Inflammatory macrophage treated with lipopolysaccharide for 1 hour (primary cell): ENCODE measurements around the gene MXD3.

ENCODE experiments used
- DNase-seq, 2 donors: peaks; one replicate each; pipeline ENCODE4 v3.0.0-alpha.2; 2020 to 2022

Gene MXD3

DNA sequence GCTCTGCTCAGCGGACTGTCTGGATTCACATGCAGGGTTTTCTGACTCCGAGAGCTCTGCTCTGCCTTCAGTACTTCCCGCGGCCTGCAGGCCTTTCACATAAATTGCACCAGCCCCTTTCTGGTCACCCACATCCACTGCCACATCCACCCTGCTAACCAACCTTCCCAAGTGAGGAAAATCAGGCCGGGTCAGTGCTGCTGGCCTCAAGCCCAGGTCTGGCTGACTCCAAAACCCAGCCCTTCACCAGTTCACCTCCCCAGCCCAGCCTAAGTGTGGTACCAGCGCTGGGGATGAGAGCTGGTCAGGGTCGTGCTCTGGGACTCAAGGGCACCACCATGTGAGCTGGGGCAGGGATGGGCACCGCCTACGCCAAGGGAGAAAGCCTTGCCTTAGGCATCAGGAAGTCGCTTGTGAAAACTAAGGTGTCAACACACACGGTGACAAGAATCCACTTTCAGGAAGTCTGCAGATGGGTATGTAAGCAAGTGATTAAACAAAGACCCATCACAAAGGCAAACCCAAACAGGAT lies 27.5 kb upstream of the MXD3 start:
- peak in 1 of 2 donors; percentile 47 for DNase-seq

DNA sequence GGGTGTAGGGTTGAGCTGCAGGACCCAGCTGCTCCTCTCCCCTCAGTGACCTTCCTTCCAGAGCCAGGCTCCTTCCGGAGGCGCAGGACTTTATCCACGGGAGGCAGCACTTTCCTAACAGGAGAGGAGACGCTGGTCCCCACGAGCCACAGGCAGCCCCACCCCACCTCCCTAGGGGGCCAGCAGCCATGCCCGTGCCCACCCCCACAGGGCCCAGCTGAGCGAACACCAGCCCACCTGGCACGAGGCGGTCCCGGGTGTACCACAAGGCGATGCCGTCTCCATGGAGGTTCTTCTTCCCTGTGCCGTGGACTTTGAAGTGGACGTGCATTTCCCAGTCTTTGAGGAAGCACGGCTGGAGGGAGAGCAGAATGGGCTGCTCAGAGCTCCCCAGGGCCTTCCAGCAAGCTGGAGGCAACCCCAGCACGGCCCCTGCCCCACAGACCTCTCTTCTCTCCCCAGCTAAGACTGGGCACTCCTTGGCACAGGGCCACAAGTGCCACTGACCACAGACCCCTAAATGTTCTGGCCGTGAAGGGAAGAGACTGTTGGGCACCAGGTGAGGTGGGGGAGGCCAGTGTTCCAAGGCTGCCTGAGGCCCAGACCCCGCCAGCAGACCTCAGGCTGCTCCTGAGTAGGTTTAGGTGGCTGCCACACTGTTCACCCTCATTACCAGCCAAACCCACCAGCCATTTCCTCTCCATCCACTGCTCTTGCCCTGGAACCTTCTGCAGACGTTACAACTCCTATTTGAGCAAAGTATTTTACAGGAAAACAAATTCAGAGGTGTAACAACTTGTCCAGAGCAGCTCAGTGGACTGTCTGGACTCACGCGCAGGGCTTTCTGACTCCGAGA lies 26.8 kb upstream of the MXD3 start:
- DNase-seq = no peak

DNA sequence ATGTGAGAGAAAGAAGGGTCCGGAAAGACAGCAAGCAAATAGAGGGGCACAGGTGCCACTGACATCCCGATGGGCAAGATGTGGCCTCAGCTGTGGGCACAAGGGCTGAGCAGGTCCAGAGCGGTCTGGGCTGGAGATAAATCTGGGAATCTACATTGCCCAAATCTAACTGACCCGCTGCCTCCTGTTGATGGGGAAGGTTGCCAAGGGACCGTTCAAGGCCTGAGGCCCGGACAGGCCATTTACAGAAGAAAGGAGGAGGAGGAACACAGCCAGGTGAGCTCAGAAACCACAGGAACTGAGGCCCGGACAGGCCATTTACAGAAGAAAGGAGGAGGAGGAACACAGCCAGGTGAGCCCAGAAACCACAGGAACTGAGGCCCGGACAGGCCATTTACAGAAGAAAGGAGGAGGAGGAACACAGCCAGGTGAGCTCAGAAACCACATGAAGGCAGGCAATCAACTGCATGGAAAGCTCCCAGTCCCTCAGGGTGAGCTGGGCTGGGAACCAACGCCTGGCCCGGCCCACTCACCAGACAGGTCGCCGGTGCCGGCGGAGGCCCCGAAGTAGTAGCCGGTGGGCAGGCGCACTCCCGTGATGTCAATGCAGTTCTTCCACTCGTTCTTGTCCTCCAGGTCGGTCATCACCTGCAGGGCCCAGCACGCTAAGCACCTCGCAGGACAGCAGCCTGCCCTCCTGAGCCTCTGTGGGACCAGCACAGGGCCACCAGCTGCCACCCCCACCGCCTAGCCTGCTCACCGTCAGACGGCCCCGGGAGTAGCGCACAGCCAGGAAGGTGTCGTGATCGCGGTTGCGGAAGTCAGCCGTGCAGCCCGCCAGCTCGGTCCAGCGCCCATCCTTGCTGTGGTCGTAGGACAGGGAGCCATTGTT lies 25.2 kb upstream of the MXD3 start:
- no peak for DNase-seq

DNA sequence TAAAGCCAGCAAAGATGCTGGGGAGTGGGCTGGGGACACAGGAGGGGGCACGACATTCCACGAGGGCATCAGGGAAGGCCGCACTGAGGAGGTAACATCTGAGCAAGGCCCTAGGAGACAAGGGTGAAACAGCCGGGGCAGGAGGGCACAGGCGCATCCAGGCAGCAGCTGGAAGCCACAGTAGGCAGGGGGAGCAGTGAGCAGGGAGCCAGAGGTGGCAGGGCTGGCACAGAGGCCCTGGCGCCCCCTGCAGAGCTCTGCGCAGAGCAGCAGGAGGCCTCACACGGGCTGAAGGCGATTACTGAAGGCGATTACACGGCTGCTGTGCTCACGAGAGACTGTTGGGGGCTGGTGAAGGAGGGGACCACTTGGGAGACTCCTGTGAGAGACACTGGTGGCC lies 24.4 kb upstream of the MXD3 start:
- peak; percentile 34 to 43 for DNase-seq

DNA sequence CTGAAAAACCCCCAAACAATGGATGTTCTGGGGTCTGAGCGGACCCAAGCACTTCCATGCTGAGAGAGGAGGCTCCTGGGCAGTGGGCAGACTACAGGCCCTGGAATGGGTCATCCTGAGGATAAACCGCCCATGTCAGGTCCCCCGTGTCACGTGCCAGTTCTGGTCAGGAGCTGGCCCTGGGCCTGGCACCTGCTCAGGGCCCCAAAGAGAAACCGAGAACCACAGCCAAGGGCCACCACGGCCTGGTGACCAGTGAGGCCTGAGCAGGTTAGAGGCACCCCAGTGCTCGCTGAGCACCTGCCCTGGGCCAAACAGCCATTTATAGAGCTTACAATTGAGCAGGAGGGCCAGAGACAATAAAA lies 24.0 kb upstream of the MXD3 start:
- no peak for DNase-seq

DNA sequence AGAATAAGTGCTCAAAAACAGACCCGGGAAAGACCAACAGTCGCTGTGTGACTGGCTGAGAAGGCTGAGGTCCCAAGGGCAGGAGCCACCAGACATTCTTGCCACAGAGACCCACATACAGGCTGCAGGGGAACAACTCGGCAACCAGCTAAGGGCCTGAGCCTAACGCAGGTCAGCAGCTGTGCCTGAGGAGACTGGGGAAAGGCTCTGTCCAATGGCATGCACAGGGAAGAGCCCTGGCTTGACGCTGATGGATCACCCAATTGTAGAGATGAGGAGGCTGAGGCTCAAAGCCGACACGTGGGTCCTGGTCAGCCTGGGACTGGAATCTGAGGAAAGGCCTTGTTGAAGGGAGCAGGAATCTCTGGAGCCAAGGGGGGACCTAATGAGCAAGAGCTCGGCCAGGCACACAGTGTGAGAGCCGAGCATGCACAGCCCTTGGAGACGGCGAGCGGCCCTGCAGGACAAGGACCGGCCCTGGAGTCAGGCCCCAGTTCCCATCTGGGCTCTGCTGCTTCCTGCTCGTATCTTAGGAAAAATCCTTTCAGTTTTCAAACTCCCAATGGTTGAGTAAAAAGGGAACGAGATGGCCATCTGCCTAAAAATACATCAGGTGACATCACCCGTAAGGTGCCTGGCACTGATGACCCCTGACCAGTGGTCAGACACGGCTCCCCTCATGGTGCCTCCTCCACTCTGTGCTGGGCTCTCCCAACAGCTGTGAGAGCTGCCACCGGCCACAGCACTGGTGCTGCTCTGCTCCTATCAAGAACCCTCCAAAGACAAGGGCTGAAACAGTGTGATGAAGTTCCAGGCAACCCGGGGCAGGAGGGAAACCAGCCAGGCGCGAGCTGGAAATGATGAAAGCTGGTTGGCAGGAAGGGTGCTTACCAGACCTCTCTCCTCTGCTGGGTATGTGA lies 23.3 kb upstream of the MXD3 start:
- no peak for DNase-seq

DNA sequence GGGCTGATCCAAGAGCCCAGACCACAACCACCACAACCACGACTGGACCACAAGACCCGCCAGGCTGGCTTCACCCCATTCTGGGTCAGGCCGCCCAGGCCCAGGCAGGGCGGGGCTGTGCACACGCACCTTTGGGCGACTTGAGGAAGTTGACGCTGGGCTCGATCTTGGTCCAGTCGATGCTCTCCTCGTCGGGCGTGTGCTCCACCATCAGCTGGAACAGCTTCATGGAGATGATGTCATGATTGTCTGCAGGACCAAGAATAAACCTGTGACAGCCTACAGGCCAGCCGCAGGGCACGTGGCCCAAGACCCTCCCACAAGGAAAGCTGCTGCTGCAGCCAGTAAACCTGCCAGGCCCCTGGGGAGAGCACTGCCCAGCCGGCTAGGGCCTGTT lies 22.5 kb upstream of the MXD3 start:
- no peak for DNase-seq

DNA sequence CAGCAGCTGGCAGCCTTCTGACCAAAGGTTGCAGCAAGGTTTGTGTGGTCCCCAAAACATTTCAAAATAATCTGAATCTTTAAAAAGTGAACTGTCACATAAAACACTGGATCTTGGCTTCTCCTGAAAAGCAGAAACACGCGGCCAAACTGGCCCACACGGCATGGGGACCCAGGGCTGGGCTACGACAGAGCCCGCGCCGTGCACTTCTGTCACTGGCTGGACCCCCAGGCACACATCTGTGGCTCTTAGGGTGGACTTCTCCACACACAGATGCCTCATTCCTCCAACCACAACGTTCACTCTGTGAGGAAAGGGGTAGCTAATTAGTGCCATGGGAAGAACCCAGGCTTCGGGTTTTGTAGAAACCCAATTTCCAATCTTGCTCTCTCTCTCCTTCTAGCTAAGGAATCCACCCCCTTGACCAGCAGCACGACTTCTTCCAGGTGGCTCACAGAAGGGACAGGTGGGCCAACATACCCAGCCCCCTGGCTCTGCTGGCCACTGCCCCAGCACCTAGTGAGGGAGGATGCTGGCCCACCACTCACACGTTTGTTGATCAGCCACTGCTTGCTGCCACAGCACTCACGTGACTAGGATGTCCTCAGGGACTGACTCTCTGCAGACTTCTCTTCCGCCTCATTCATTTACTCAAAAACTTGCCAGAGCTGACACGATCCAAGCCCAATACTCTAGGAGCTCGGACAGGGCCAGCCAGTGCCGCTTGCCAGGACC lies 21.9 kb upstream of the MXD3 start:
- DNase-seq = no peak

DNA sequence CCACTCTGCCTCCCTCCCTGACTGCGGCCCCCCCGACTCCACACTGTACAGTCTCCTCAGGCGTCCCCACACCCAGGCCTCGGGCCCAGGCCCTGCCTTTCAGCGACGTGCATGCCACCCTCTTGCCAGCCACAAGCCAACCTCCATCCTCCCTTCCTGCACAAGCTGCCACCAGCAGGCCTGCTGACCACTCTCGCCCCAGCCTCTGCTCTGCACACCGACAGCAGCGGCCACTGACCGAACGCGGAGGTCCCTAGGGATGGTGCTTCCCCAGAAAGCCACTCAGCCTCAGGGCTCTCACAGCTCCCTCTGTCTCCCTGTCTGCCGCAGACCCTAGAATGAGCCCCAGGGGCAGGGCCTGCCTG lies 21.2 kb upstream of the MXD3 start:
- no peak for DNase-seq

DNA sequence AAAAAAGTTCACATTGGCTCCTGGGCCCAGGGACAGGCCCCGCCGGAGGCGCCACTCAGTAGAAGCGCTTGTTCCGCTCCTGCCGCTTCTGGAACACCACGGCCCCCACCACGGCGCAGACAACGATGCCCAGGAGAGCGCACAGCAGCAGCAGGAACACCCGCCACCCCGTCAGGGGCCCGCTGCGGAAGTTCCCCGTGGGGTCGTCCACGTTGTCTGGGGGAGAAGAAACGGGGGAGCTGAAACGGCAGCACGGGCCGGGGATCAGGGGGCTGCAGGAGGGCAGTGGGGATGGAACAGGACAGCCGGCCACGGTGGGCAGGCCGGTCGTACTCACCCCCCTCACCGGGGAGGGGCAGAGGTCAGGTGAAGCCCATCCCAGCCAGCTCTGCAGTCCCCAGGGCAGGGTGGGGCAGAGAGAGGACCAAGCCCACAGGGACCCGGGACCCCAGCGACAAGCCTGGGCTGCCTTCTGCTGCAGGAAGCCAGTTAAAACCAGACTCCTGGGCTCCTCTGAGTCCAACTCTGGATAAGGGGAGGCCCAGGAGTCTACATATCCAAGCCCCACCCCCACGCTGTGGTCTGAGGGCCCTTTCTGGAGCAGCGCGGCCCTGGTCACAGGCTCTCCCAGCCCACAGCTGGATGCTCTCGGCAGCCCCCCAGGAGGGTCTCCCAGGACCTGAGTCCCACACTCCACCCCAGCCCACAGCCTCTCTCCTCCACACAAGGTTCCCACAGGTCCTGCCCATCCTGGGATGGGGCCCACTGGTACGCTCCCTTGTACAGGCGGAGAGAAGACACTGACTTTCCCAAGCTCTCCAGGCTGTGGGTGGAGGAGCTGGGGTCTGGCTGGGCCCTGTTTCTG lies 20.6 kb upstream of the MXD3 start:
- DNase-seq = no peak

DNA sequence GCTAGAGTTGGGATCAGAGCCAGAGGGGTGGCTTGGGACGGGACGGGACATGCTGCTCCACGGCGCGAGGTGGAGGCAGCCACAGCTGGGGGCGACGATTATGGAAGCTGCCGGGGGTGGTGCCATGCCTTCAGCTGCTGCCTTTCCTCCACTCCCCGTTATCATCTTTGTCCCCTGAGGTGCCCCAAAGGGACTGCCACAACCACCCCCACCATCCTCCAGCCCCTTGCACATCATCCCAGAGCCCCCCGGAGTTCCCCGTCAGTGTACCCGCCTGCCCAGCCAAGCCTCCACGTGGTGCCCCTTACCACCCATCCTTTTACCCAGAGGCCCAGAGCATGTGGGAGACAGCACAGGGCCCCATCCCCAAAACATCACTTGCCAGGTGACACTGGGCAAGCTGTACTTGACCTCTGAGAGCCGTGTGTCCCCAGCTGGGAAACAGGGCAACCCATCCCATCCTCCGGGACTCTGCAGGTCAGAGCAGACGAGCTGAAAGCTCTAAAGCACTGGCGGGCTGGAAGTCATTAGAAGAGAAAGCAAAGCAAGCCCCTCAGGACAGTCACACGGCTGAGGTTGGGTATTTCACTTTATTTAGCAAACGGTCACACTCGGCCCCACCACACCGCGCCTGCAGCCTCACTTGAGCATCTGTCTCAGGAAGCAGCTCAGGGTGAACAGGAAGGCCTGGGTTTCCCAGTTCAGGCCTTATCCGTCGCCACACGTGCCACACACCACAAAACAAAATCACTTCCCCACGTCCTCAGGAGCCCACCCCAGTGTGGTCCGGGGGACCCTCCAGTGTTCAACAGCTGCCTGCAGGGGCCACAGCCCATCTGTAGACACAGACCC lies 19.5 kb upstream of the MXD3 start:
- DNase-seq = no peak

DNA sequence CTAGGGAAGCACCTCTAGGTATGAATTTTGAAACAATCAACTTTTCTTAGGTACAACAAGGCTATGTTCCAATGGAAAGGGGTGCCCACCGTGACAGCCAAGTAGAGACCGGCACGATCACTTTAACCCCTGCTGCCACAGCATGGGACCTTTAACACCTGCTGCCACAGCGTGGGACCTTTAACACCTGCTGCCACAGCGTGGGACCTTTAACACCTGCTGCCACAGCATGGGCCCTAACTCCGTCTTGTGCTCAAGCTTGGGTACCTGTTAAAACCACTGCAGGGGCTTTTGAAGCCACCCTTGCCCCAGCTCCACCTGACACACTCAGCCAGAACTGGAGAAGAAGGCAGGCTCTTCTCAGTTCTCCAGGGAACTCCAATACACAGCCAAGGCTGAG lies 18.2 kb upstream of the MXD3 start:
- no peak for DNase-seq

DNA sequence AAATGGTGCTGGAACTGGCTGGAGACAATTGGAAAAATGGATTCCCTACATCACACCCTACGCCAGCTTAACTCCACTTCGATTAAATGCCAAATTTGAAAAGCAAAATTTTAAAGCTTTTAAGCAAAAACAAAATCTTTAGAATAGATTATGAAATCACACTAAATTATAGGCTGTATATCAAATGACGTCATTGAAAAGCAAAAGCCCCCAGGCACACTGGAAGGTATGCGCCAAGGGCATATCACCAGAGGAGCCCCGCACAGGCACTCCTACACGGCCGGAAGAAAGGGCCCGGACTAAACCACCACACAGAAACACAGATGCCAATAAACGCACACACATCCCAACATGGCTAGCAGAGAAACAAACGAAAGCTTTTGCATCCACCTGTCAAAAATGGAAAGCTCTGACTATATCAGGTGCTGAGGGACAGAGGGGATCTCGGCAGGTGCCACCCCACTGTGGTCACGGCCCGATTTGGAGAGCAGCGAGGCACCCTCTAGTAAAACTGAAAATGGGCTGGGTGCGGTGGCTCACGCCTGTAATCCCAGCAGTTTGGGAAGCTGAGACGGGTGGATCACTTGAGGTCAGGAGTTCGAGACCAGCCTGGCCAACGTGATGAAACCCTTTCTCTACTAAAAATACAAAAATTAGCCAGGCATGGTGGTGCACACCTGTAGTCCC lies 17.0 kb upstream of the MXD3 start:
- DNase-seq = no peak

DNA sequence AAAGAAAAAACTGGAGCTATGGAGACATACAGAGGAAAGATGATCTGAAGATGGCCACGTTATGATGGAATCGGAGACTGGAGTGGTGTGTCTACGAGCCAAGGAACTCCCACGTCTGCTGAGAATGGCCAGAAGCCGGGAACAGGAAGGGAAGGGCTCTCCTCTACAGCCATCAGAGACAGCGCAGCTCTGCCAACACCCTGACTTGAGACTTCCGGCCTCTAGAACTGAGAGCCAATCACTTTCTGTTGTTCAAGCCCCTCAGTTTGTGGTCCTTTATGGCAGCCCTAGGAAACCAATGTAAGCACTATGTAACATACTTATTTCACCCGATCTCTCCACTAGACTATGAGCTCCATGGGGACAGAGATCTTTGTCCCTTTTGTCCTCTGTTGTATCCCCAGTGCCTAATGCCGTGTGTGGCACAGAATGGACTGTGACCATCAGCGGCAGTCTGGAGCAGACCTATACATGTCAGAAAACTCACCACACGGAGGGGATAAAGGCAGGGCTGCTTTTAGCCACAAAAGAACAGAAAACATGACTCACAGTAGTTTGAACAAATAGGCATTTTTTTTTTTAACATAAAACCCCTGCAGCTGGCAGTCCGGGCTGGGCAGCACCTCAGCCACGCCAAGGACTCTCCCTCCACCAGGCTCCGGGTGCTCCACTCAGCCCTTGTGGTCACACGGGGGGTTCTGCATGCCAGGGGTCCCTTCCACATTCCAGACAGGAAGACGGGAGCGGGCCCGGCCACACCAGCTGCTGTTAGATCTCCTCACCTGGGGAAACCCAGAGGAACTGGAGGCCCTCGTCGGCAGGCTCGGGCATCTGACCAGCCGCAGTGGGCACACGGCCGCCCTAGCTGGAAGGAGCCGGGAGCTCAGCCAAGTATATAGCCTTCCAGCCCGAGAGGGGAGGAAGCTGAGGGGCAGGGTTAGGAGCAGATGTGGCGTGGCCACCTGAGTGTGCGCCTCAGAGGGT lies 16.1 kb upstream of the MXD3 start:
- no peak for DNase-seq

DNA sequence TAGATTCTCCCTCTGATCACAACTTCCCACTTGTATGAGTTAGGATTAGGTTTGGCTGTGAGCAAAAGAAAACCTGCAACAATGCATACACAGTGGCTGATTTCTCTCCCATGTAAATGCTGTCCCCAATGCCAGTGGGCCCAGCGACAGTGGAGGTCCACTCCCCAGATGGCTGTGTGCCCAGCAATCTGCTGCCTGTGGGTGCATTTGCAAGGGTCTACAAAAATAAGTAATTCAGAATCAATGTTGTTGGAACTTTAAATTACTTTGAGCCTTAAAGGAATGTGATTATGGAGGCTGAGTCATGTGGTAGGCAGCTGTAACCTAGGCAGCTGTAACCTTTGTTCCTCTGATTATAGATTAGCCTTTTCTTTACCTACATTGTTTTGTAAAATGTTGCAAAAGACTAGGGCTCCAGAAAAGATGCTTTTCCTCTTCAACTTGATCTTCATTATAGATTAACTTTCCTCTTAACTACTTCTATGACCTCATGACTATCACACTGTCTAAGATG lies 14.2 kb upstream of the MXD3 start:
- no peak for DNase-seq

DNA sequence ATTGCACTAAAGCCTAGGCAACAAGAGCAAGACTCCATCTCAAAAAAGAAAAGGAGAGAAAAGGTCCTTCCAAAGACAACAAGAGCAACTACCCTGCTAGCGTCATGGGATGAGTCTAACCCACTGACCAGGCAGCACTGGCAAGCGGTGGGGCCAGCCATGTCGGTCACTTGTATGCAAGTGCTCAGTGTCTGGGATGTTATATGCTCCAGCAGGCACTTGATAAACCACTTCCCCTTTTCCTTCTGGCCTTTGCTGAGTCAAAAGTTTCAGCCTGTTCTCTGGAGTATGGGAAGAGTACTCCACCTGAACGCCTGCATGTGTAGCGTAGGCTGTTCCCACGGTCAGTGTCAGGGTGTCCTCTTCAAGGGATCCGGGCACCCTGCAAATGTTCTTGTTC lies 9.2 kb upstream of the MXD3 start:
- DNase-seq = peak; percentile 40 to 43

DNA sequence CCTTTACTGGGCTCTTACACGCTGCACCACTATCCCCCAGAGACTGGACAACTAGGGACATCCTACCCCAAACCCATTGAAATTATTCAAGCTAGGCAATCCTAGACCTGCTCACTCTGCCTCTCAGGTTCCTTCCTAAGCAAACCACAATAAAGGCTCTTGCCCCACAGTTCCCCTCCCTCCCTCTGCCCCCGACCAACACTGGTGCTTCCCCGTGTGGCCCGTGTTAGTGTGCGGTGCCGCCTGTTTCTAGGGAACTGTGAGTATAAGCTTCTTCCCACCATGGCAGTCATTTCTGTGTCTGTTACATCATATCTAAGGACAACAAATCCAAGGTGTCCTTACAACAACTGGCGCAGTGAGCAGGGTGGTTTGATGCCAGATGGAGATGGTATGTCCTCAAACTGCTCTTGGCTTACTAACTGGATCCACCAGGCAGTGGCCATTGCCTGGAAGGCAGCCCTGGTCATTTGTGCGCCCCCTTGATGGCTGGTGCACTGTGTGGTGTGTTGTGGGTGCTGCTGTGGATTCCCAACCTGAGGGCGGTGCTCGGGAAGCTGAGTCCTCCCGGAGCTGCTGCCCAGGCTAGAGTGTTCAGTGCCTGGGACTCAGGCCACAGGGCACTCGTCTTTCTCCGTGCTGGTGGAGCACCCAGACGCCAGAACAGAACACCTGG lies 8.4 kb upstream of the MXD3 start:
- DNase-seq = no peak
